Muscle of leg (tissue), 11 donors: ENCODE measurements around the gene ATP11B. TPM values are rescaled to one million over a fixed set of nuclear protein-coding genes. Genes with fewer than 3 reads are reported as not detected.

Experiments used
- DNase-seq: peaks from one replicate; pipeline ENCODE4 v3.0.0; 2013
- H3K27ac ChIP-seq: one replicate; pipeline ENCODE4 v1.5.1; 2013; ENCODE audit warnings: mild to moderate bottlenecking, low read length, control low read depth
- H3K27me3 ChIP-seq: one replicate; pipeline ENCODE4 v1.6.1; 2013; ENCODE audit warnings: low read length; ENCODE audit not compliant: control insufficient read depth, insufficient read depth
- H3K36me3 ChIP-seq: one replicate; pipeline ENCODE4 v1.6.1; 2013; ENCODE audit warnings: low read length; ENCODE audit not compliant: control insufficient read depth, insufficient read depth
- H3K4me1 ChIP-seq: one replicate; pipeline ENCODE4 v1.6.1; 2013; ENCODE audit warnings: low read length; ENCODE audit not compliant: control insufficient read depth, insufficient read depth
- H3K4me3 ChIP-seq: one replicate; pipeline ENCODE4 v1.5.1; 2013; ENCODE audit warnings: low read length, control low read depth
- H3K9me3 ChIP-seq: replicated peaks from 2 replicates; pipeline ENCODE4 v1.6.1; 2013; ENCODE audit warnings: low read depth, low read length; ENCODE audit not compliant: control insufficient read depth
- WGBS: methylation state at CpG from one replicate; pipeline ENCODE4 v1.1.5; 2013; ENCODE audit warnings: missing lambda C conversion rate; ENCODE audit not compliant: insufficient coverage; 5-methylcytosine and 5-hydroxymethylcytosine counted together
- polyA plus RNA-seq, 8 donors: library from polyadenylated mRNA; unstranded; fragments of 120-200 nt; gene quantifications; one replicate each; pipeline versions ENCODE4 v1.2.1 to v1.2.3, GENCODE V29; 2013; ENCODE audit warnings: inconsistent platforms in 1 of 8, low replicate concordance in 1 of 8; ENCODE audit not compliant: insufficient read length in 8 of 8, insufficient read depth in 1 of 8
- total RNA-seq: library from RNA; stranded (reverse); fragments of 120-200 nt; gene quantifications from one replicate; pipeline ENCODE4 v1.2.4, GENCODE V29; 2013

The ATP11B gene
- total and polyA plus RNA-seq, 9 donors: 26.5 to 58.5 (median 41.9) TPM

DNA sequence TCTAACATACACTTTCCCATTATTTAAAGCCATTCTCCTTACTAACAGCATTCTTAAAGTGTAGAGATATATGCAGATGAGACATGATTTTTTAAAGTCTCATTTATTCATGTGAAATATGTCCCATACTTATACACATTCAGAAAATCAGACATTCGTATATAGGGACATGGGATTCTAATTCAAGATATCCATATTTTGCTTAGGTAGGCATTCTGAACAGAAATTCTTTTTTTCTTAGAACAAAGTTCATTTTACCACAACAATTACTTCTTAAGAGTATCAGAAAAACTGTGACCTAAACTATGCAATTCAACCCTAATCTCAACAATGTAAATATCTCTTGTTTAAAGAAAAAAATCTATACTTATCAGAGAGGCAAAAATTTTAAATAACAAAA, 170.9 kb downstream of the ATP11B start:
- H3K36me3 ChIP-seq: peaks cover 8% of the 10 kb centered on the region
- H3K4me1 ChIP-seq: no peaks in the 10 kb centered on the region
- no peaks in the 10 kb centered on the region for H3K27me3 ChIP-seq
- no peak for DNase-seq
- H3K27ac ChIP-seq: no peak overlapping the region
- H3K9me3 ChIP-seq: no peaks in the 10 kb centered on the region
- WGBS: no CpG with 5 or more reads among the region's 1 CpG
- no peak overlapping the region for H3K4me3 ChIP-seq

DNA sequence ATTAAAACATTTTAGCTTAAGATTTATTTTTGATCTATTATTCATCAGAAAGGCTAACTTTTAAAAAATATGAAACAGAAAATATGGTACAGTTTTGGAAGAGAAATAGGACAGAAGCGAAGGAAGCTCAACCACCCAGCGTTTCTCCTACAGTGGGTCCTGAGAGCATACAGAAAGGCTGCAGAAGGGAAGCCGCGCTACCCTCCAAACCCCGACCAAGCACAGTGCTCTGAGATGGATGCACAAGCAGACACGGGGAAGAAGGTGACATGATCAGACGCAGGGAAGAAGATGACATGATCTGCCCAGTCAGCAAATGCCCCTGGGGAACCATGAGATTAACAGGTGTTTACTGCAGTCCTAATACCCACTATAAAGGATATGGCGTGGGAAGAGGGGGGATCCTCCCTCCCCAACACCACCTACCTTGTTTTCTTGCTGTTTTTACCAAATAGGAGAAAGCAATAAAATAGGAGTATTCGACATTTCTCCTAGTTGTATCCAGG, 172.6 kb downstream of the ATP11B start:
- Histone ChIP-seq H3K36me3 (peaks cover 5% of the 10 kb centered on the region), H3K27me3 (no peaks in the 10 kb centered on the region), H3K27ac (no peak overlapping the region), H3K4me1 (no peaks in the 10 kb centered on the region), H3K9me3 (no peaks in the 10 kb centered on the region), H3K4me3 (no peak overlapping the region)
- WGBS: 87% methylated on average over 5 of the region's 9 CpGs
- DNase-seq: no peak

DNA sequence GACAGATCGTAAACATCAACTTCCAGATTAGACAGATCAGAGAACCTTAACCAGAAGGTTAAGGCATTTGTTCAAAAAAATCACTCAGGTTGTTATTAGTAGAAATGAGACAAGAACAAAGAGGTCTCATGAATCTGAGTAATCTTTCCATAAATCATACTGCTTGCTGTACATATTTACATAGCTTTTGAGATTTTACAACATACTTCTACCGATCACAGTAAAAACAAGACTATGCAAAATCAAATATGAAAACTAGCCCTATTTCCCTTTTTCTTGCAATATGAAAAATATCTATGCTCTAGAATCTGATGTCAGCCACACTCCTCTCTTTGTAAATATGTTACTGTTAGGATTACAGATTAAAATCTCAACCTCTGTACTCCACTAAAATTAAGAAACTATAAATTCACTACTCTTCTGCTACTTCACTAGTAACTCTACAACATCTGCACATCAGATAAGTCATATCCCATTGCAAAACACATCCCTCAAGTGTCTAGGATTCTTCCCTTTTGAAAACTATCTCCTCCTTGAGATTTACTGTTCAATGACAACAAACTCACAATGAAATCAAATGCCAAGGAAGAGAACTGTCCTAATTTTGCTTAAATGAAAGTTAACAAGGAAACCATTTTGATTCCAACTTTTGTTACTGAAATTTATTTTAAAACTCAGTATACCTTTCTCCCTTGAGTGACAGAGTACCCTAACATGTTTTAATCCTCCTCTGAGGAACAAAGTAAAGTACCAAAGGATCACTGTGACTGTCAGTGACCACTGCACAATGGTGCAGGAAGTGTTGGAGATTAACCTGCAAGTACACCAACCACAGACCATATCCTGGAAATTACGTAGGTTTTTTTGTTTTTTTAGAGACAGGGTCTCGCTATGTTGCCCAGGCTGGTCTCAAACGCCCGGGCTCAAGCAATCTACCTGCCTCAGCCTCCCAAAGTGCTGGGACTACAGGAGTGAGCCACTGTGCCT, 174.2 kb downstream of the ATP11B start:
- DNase-seq: no peak
- Histone ChIP-seq H3K4me1 (no peaks in the 10 kb centered on the region), H3K9me3 (no peaks in the 10 kb centered on the region), H3K27me3 (no peaks in the 10 kb centered on the region), H3K27ac (no peak overlapping the region), H3K4me3 (no peak overlapping the region), H3K36me3 (peaks cover under 1% of the 10 kb centered on the region)
- 70% methylated on average over 2 of the region's 6 CpGs for WGBS

DNA sequence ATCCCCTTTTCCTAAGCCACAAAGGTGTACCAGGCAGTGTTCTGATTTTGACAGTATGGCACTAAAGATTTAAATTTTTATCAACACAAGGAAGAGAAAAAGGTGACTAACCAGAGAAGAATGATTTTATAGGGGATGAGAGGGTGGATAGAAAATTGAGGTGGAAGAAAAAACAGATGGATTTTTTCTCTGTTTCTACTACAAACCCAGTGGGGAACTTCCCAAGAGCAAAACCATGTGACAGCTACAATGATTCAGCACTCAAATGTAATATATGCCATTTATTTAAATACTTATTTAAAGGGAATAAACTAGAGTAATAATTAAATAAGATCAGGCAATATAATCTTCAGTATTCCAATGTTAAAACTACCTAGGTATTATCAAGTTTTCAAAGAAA, 176.0 kb downstream of the ATP11B start:
- H3K9me3 ChIP-seq: no peaks in the 10 kb centered on the region
- H3K4me3 ChIP-seq: no peak overlapping the region
- no peak overlapping the region for H3K27ac ChIP-seq
- H3K4me1 ChIP-seq: no peaks in the 10 kb centered on the region
- no peaks in the 10 kb centered on the region for H3K36me3 ChIP-seq
- DNase-seq: no peak
- no peaks in the 10 kb centered on the region for H3K27me3 ChIP-seq

DNA sequence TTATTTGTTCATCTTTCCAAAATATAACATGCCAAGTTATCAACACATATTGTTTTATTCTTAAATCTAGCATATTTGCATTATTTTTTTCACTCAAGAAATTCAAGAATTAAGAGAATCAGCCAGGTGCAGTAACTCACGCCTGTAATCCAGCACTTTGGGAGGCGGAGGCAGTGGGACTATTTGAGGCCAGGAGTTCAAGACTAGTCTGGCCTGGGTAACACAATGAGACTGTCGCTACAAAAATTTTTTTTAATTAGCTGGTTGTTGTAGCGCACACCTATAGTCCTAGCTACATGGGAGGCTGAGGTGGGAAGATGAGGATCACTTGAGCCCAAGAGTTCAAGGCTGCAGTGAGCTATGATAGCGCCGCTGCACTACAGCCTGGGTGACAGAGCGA, 176.5 kb downstream of the ATP11B start:
- WGBS: 100% methylated on average over 2 of the region's 7 CpGs
- H3K36me3 ChIP-seq: no peaks in the 10 kb centered on the region

DNA sequence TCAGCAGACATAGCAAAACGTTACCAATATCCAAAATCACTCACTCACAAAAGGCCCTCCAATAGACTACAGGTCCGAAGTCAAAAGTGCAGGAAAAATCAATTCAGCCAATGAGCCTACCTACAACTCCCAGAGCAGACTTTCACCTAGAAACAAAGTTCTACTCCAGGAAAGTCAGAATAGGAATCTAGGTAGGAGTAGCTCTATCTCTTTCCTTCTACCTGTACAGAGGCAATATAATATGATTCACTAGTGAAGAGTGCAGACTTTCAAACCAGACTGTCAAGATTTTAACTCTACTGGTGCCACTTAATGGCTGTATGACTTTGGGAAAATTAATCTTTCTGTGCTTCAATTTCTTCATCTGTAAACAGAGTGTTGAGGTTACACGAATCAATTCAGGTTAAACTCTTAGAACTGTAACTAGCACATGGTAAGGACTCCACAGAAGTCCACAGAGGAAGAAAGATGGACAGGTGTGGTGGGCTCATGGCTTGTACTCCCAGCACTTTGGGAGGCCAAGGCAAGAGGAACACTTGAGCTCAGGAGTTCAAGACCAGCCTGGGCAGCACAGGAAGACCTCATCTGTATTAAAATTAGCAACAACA, 177.6 kb downstream of the ATP11B start:
- DNase-seq: no peak
- Histone ChIP-seq H3K9me3 (no peaks in the 10 kb centered on the region), H3K4me1 (no peaks in the 10 kb centered on the region), H3K4me3 (no peak overlapping the region), H3K27me3 (no peaks in the 10 kb centered on the region), H3K36me3 (no peaks in the 10 kb centered on the region), H3K27ac (no peak overlapping the region)
- no CpG with 5 or more reads among the region's 3 CpGs for WGBS

More for the DNA sequence above, 176.5 kb downstream of the ATP11B start:
- Histone ChIP-seq H3K4me1 (no peaks in the 10 kb centered on the region), H3K4me3 (no peak overlapping the region), H3K27ac (no peak overlapping the region), H3K9me3 (no peaks in the 10 kb centered on the region), H3K27me3 (no peaks in the 10 kb centered on the region)
- DNase-seq: no peak

Other genes starting within 250 kb of the ATP11B start
- 28.6 TPM for gene DCUN1D1, start 187.0 kb downstream of the ATP11B start, total RNA-seq
- 10 to 100 TPM; 20.2 to 32.5 (median 28.0) TPM for gene DCUN1D1, start 187.0 kb downstream of the ATP11B start, polyA plus RNA-seq